MM.1S (cell line): ENCODE results near the gene EVX1.

Experiments
- EZH2 ChIP-seq: fragments of 300-600 bp; sonication (generic); optimal IDR thresholded peaks from 2 replicates; pipeline ENCODE3; 2017; ENCODE audit warnings: low read depth, mild to moderate bottlenecking, antibody characterized with exemption, low read length, mixed read lengths
- EZH2phosphoT487 ChIP-seq: fragments of 300-600 bp; sonication (generic); IDR thresholded peaks from 2 replicates; pipeline ENCODE4 v1.6.1; 2018; ENCODE audit warnings: antibody characterized with exemption, low read length
- TF ChIP-seq, protein P1 (sequence below): fragments of 300-600 bp; sonication (generic); IDR thresholded peaks from 2 replicates; pipeline ENCODE4 v1.5.1; 2016; ENCODE audit warnings: antibody characterized with exemption, low read length, mixed read lengths

DNA sequence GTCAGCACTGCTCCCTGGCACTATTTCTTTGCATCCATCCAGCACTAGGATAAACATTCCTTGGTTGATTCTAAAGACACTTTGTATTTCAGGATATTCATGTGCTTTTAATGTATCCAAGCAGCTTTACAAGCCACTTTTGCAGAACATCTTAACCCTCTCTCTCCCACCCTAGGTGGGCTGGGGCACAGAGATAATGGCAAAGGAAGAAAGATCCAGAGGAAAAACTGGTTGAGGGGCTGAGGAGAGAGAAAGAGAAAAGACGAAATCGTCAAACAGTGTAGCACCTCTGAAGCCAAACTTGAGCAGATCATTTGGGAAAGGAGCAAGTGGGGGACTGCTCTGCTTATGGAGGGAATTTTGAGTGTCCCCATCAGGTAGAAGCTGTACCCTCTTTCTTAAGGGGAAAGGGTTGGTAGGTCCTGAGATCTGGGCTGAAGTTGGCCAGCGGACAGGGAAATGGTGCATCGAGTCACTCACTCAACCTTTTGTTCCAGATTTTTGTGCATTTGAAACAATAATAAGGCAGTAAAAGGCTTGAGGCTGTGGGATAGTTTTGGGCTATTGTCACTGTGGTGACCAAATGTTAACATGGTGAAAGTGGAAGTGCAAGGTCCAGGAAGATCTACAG is 38.5 kb upstream of the EVX1 start:
- TF ChIP-seq, protein P1, sequence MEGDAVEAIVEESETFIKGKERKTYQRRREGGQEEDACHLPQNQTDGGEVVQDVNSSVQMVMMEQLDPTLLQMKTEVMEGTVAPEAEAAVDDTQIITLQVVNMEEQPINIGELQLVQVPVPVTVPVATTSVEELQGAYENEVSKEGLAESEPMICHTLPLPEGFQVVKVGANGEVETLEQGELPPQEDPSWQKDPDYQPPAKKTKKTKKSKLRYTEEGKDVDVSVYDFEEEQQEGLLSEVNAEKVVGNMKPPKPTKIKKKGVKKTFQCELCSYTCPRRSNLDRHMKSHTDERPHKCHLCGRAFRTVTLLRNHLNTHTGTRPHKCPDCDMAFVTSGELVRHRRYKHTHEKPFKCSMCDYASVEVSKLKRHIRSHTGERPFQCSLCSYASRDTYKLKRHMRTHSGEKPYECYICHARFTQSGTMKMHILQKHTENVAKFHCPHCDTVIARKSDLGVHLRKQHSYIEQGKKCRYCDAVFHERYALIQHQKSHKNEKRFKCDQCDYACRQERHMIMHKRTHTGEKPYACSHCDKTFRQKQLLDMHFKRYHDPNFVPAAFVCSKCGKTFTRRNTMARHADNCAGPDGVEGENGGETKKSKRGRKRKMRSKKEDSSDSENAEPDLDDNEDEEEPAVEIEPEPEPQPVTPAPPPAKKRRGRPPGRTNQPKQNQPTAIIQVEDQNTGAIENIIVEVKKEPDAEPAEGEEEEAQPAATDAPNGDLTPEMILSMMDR: no peak
- TF ChIP-seq EZH2 (no peak), EZH2phosphoT487 (no peak)
